ENCODE results near the gene ZNF287. TPM values are rescaled to one million over a fixed set of nuclear protein-coding genes. Genes with fewer than 3 reads are reported as not detected.
"Not testable (repeated sequence)": the region's sequence is repeated elsewhere in the genome, so short reads cannot be mapped to it uniquely, and the experiment has no call there.

Gene ZNF287
- total RNA-seq, 2 experiments from 2014 or later, result 4.5 to 7.0 TPM

- H3K27ac ChIP-seq (ENCODE audit: low read depth, low read length, poor library complexity, severe bottlenecking); H2AFZ ChIP-seq (ENCODE audit: low read length); H4K20me1 ChIP-seq (ENCODE audit: insufficient read depth, low read length); CTCF ChIA-PET (ENCODE audit: unreplicated experiment); H3K4me2 ChIP-seq (ENCODE audit: low read length); H3K4me1 ChIP-seq (ENCODE audit: insufficient read depth, low read length, poor library complexity, severe bottlenecking); H3K36me3 ChIP-seq (ENCODE audit: insufficient read depth, low read length); BruUV-seq (replicated peaks); H3K79me2 ChIP-seq (ENCODE audit: insufficient read depth, low read depth, low read length); H3K4me3 ChIP-seq (ENCODE audit: low read depth, low read length, poor library complexity, severe bottlenecking); POLR2A ChIA-PET; H3K9me2 ChIP-seq (ENCODE audit: insufficient read depth, low read length); intact Hi-C loops (cut with micrococcal nuclease; ENCODE audit: unreplicated experiment); DNase-seq (ENCODE audit: low spot score); H3K9me3 ChIP-seq (ENCODE audit: low read length): not testable (repeated sequence)
- TF ChIP-seq CTCF (conservative IDR thresholded peaks at IDR 0.05; ENCODE audit: low read length), result 0 out of 2 replicates have a peak, but pooled peaks have one; percentile 10
Measured at GRCh38 chr17:16525556-16525955, 43.4 kb downstream of the ZNF287 start.

GRCh38 chr17:16521070-16521727 is 47.8 kb downstream of the ZNF287 start:
- Histone ChIP-seq H3K4me3 (ENCODE audit: low read depth, low read length, poor library complexity, severe bottlenecking) (no peak overlapping the region), H3K27ac (ENCODE audit: low read depth, low read length, poor library complexity, severe bottlenecking) (no peak overlapping the region), H3K79me2 (ENCODE audit: insufficient read depth, low read depth, low read length) (no peaks in the 10 kb centered on the region), H2AFZ (ENCODE audit: low read length) (peak overlapping the region; percentile 78), H3K9me2 (ENCODE audit: insufficient read depth, low read length) (no peaks in the 10 kb centered on the region), H3K36me3 (ENCODE audit: insufficient read depth, low read length) (no peaks in the 10 kb centered on the region), H3K4me2 (ENCODE audit: low read length) (peak overlapping the region; percentile 4; the same call in 1 of the 2 replicates), H3K4me1 (ENCODE audit: insufficient read depth, low read length, poor library complexity, severe bottlenecking) (peaks cover 3% of the 10 kb centered on the region), H3K9me3 (ENCODE audit: low read length) (no peaks in the 10 kb centered on the region), H4K20me1 (ENCODE audit: insufficient read depth, low read length) (no peaks in the 10 kb centered on the region)
- BruUV-seq (replicated peaks), result no TSS peak
- TF ChIP-seq EZH2phosphoT487 (IDR thresholded peaks at IDR 0.05; ENCODE audit: borderline replicate concordance, low read depth, low read length) (no peak), CTCF (conservative IDR thresholded peaks at IDR 0.05; ENCODE audit: low read length) (peak; percentile 97)
- POLR2A ChIA-PET, result interaction anchor here (0.6 to 0.7 kb wide), 4 partner anchors 16 to 245 kb away, joined by 3 to 7 read pairs (median 4); no protein-coding TSS in a partner anchor
- CTCF ChIA-PET (ENCODE audit: unreplicated experiment), result interaction anchor here (0.6 to 1.3 kb wide), 6 partner anchors 68 to 236 kb away, joined by 3 to 17 read pairs (median 4); no protein-coding TSS in a partner anchor
- intact Hi-C loops (cut with micrococcal nuclease; ENCODE audit: unreplicated experiment), result loop anchor here (1.0 kb wide), 4 partner anchors 68 to 158 kb away; no protein-coding TSS in a partner anchor
- peak; percentile 87 for DNase-seq (ENCODE audit: low spot score)

- ChIA-PET POLR2A (interaction anchor here (0.7 kb wide), 2 partner anchors 292 to 455 kb away, joined by 3 to 4 read pairs; no protein-coding TSS in a partner anchor), CTCF (ENCODE audit: unreplicated experiment) (no interaction called here)
- no peaks in the 10 kb centered on the region for H3K9me3 ChIP-seq (ENCODE audit: low read length)
- H3K79me2 ChIP-seq (ENCODE audit: insufficient read depth, low read depth, low read length), result no peaks in the 10 kb centered on the region
- no peak for TF ChIP-seq CTCF (conservative IDR thresholded peaks at IDR 0.05; ENCODE audit: low read length)
- TF ChIP-seq EZH2phosphoT487 (IDR thresholded peaks at IDR 0.05; ENCODE audit: borderline replicate concordance, low read depth, low read length), result no peak
- DNase-seq (ENCODE audit: low spot score), result no peak
- H3K9me2 ChIP-seq (ENCODE audit: insufficient read depth, low read length), result no peaks in the 10 kb centered on the region
- H3K27ac ChIP-seq (ENCODE audit: low read depth, low read length, poor library complexity, severe bottlenecking), result no peak overlapping the region
- BruUV-seq (replicated peaks), result no TSS peak
- intact Hi-C loops (cut with micrococcal nuclease; ENCODE audit: unreplicated experiment), result no loop called here
- H3K4me2 ChIP-seq (ENCODE audit: low read length), result no peak overlapping the region
- no peaks in the 10 kb centered on the region for H4K20me1 ChIP-seq (ENCODE audit: insufficient read depth, low read length)
- H2AFZ ChIP-seq (ENCODE audit: low read length), result no peak overlapping the region
- no peaks in the 10 kb centered on the region for H3K36me3 ChIP-seq (ENCODE audit: insufficient read depth, low read length)
- H3K4me1 ChIP-seq (ENCODE audit: insufficient read depth, low read length, poor library complexity, severe bottlenecking), result peaks cover 3% of the 10 kb centered on the region
- H3K4me3 ChIP-seq (ENCODE audit: low read depth, low read length, poor library complexity, severe bottlenecking), result no peak overlapping the region
Measured at GRCh38 chr17:16519021-16519420, 50.0 kb downstream of the ZNF287 start.
